Measurements from ENCODE around the gene MORF4L2.
"Not testable (repeated sequence)": the region's sequence is repeated elsewhere in the genome, so short reads cannot be mapped to it uniquely, and the experiment has no call there.

MORF4L2 gene

DNA sequence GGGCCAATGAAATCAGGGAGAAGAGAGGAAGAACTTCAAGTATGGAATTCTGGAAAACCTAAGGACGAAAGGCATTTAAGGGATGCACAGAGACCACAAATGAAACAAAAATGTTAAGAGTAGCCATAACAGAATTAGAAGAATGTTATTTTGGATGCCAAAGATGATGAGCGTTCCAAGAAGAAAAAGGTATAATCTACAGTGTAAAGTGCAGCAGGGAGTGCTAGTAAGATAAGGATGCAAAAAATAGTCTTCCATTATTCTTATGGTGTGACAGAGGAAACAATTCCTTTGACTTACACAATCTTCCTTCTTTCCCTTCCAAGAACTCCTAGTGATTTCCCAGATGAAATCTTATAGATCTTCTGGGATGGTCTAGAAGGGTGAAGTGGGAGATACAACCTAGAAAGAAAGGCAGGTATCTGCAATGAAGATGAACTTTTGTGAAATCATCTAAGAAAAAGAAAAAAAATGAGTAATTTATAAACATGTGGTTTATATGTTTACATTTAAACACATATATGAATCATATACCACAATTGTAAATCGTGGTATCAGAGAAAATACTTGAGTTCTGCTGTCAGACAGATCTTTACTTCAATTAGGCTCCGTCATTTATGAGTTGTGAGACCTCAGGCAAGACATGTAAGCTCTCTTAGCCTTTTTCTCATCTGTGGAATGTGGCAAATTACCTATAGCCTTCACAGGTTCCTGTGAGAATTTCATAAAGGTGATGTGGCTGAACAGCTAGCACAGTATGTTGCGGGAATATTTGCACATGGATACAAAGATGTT lies 8.1 kb downstream of the MORF4L2 start:
- no peak for DNase-seq

DNA sequence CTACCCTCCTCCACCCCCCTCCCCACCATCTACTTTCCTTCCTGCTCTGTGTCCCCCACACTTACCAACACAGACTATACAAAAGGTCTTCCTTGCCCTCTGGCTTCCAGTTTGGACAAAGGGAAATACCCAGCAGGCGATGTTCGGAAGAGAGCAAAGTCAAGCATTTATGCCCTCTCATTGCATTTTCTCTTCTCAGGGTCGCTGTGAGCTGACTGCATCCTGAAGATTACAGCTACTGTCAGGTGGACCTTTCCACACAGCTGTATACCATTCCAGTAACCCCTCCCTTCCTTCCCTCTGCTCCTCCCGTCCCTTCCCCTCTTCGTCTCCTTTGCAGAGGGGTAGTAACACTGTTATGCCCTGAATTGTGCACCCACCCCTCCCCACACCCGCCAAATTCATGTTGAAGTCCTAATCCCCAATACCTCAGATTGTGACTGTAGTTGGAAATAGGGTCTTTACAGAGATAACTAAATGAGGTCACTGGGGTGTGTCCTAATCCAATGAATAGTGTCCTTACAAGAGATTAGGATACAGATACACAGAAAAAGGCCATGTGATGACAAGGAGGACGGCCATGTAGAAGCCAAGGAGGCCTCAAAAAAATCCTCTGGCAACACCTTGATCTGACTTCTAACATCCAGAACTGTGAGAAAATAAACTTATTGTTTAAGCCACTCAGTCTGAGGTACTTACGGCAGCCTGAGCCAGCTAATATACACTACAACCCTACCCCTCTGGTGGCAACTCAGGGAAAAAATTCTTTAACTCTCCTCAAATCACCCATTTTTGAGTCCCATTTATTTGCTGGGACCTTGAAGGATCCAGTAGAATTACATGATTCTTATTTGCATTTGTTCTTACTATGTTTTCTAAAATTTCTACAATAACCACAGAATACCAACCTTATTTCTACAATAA lies 11.7 kb downstream of the MORF4L2 start:
- no peak for DNase-seq

DNA sequence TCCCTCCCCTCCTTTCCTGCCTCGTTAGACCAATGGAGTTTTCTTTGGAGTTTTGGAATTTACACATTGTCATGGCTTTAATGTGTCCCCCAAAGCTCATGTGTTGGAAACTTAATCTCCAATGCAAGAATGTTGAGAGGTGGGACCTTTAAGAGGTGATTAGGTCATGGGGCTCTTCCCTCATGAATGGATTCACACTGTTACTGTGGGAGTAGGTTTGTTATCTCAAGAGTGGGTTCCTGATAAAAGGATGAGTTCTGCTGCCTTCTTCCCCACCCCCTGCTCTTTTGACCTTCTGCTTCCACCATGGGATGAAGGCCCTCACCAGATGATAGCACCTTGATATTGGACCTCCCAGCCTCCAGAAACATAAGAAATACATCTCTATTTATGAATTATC lies 16.8 kb downstream of the MORF4L2 start:
- DNase-seq = no peak

DNA sequence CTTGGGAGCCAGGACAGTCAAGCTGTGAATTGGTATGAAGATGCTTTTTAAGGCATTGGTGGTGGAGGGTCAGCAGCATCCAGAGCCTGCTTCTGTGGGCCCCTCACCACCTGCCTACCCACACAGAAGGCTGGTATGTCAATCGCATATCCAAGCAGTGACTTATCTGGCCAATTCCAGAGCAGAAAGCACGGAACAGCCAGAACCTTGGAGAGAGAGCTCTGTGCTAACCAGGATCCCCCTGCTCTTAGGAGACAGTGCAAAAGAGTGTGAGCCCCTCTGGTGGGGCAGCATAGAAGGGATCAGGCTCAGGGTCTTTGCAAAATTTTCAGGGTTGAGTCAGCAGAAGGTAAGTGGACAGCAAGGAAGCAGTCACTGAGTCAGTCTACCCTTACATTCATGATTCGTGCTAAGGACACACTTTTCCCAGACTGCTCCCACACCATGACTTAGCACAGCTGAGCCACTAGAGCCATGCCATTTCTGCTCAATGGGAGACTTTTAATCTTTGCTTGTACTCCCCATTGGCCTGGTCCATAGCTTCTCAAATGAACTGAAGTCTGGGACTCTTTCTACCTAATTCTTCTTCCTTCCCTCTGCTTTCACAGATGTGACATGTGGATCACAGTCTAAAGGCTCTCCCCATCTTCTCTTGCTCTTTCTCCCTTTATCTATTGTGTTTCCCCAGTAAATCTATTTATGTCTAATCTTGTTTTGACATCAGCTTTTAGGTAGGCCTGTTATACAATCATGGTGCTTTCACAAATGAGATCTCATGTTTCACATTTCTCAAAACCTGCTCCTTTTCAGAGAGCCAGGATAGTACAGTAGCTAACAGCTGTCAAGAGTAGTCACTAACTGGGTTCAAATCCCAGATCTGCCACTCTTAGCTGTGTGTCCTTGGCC lies 20.0 kb downstream of the MORF4L2 start:
- no peak for DNase-seq

DNA sequence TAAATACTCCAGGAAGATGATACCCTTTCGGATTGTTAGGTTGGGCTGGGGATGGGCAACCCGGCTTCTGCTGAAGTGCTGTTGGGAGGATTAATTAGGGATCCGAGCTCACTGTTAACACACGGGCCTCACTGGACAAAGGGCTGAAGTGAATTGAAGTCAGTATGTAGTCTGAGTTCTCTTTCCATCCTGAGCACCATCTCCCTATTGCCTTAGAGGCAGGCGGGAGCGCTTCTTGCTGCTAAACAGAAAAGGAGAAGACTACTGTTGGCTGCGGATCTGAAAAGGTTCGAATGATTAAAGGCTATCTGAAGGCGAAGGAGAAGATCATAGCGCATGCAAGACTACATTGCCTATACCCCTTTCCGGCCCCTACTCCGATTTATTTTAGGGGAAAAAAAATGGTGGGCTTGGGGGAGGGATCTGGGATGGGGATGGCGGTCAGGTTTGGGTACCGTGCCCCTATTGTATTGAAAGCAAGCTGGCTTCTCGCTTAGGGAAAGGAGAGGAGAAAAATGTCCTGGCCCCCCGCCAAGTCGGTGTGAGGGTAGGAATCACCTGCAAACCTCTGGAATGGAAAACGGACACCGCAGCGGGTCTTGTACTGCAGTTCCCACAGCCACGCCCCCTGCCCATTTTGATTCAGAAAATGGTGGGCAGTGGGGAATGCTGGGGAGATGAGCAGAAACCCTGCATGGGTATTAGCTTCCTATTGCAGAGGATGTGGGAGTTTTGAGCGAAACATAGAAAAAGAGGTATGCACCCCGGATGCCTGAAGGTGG lies 22.3 kb downstream of the MORF4L2 start:
- DNase-seq = no peak

DNA sequence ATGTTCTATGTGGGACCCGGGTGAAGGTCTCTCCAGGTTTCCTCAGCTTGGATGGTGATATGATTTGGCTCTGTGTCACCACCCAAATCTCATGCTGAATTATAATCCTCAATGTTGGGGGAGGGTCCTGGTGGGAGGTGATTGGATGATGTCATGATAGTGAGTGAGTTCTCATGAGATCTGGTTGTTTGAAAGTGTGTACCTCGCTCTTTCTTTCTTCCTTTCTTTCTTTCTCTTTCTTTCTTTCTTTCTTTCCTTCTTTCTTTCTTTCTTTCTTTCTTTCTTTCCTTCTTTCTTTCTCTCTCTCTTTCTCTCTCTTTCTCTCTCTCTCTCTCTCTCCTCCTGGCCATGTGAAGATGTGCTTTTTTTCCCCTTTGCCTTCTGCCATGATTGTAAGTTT lies 27.0 kb downstream of the MORF4L2 start:
- DNase-seq = not testable (repeated sequence)

- no peak for DNase-seq
Observed at GRCh38 chrX:103658681-103659433, 27.6 kb downstream of the MORF4L2 start.

DNA sequence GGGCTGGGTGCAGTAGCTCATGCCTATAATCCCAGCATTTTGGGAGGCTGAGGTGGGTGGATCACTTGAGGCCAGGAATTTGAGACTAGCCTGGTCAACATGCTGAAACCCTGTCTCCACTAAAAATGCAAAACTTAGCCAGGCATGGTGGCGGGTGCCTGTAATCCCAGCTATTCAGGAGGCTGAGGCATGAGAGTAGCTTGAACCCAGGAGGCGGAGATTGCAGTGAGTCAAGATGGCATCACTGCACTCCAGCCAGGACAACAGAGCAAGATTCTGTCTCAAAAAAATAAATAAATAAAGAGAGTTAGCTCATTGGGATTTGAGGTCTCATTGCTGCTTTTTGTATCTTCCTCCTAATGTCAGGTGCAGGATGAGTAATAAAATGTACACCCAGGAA lies 29.4 kb downstream of the MORF4L2 start:
- DNase-seq = not testable (repeated sequence)

DNA sequence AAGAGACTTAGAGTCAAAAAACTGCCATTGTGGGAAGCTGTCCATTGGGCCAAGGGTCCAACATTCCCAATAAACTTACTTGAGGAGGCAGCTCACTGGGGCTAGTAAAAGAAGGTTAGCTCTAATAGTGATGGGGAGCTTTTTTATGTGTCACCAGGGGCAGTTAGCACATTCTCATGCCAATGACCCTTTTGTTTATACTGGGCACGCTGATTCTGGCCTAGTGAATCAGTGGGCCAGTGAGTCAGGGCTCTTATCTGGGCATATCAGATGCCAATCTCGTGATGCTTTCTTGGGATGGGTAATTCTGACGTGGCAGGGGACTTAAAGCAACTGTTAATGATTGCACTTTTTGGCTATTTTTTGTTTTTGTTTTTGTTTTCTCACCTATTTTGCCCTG lies 29.9 kb downstream of the MORF4L2 start:
- DNase-seq = no peak

GRCh38 chrX:103655230-103656000 lies 31.1 kb downstream of the MORF4L2 start:
- DNase-seq = not testable (repeated sequence)

- DNase-seq = no peak
Observed at GRCh38 chrX:103651151-103651773, 35.2 kb downstream of the MORF4L2 start.

GRCh38 chrX:103647630-103648029 lies 38.9 kb downstream of the MORF4L2 start:
- DNase-seq = no peak

DNA sequence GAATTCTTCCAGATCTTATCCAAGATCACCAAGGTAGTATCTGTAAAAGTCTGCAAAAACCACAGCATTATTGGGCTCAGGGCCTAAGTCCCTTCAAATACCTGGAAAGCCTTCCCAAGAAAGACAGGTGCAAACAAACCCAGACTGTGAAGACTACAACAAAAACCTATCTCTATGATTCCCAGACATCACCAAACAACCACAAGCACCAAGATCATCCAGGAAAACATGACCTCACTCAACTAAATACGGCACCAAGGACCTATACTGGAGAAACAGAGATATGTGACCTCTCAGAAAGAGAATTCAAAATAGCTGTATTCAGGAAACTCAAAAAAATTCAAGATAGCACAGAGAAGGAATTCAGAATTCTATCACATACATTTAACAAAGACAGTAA lies 42.4 kb downstream of the MORF4L2 start:
- no peak for DNase-seq

GRCh38 chrX:103640401-103641155 lies 45.9 kb downstream of the MORF4L2 start:
- DNase-seq = no peak

GRCh38 chrX:103638479-103639346 lies 47.8 kb downstream of the MORF4L2 start:
- DNase-seq = not testable (repeated sequence)

GRCh38 chrX:103637604-103638338 lies 48.7 kb downstream of the MORF4L2 start:
- no peak for DNase-seq

- no peak for DNase-seq
Observed at GRCh38 chrX:103635436-103635835, 51.1 kb downstream of the MORF4L2 start.

Data from activated CD4-positive, alpha-beta T cell treated with anti-CD3 and anti-CD28 coated beads, Interleukin-2, amount 50 U/mL, for 4 hours (primary cell).